OCI-M2 (cell line): ENCODE data around the gene KIF17.
"Not testable (repeated sequence)": the region's sequence is repeated elsewhere in the genome, so short reads cannot be mapped to it uniquely, and the experiment has no call there.

Source experiments
- DNase-seq: peaks from one replicate; lab custom pipeline; 2025; ENCODE audit not compliant: unreplicated experiment; lab: John Stamatoyannopoulos, UW

KIF17 gene

GRCh38 chr1:20693623-20694022 lies 24.2 kb downstream of the KIF17 start:
- no peak for DNase-seq

- DNase-seq: no peak
Measured at GRCh38 chr1:20691872-20692271, 25.9 kb downstream of the KIF17 start.

- DNase-seq: no peak
Measured at GRCh38 chr1:20689645-20690056, 28.2 kb downstream of the KIF17 start.

GRCh38 chr1:20686883-20687725 lies 30.7 kb downstream of the KIF17 start:
- DNase-seq: no peak

- no peak for DNase-seq
Measured at GRCh38 chr1:20685741-20686140, 32.1 kb downstream of the KIF17 start.

- DNase-seq: no peak
Measured at GRCh38 chr1:20685099-20685662, 32.6 kb downstream of the KIF17 start.

GRCh38 chr1:20684651-20685050 lies 33.2 kb downstream of the KIF17 start:
- DNase-seq: no peak

- DNase-seq: no peak
Measured at GRCh38 chr1:20684050-20684620, 33.7 kb downstream of the KIF17 start.

- DNase-seq: no peak
Measured at GRCh38 chr1:20683614-20684013, 34.2 kb downstream of the KIF17 start.

GRCh38 chr1:20682571-20683236 lies 35.1 kb downstream of the KIF17 start:
- DNase-seq: no peak

GRCh38 chr1:20681999-20682398 lies 35.8 kb downstream of the KIF17 start:
- no peak for DNase-seq

- DNase-seq: no peak
Measured at GRCh38 chr1:20680269-20680668, 37.5 kb downstream of the KIF17 start.

- no peak for DNase-seq
Measured at GRCh38 chr1:20678599-20678998, 39.2 kb downstream of the KIF17 start.

GRCh38 chr1:20673626-20674025 lies 44.2 kb downstream of the KIF17 start:
- not testable (repeated sequence) for DNase-seq

- no peak for DNase-seq
Measured at GRCh38 chr1:20672265-20672632, 45.6 kb downstream of the KIF17 start.

- no peak for DNase-seq
Measured at GRCh38 chr1:20670936-20671335, 46.9 kb downstream of the KIF17 start.

- no peak for DNase-seq
Measured at GRCh38 chr1:20668581-20668980, 49.2 kb downstream of the KIF17 start.

- no peak for DNase-seq
Measured at GRCh38 chr1:20666804-20667203, 51.0 kb downstream of the KIF17 start.

GRCh38 chr1:20666146-20666545 lies 51.7 kb downstream of the KIF17 start:
- no peak for DNase-seq

GRCh38 chr1:20665726-20666125 lies 52.1 kb downstream of the KIF17 start:
- DNase-seq: no peak

- no peak for DNase-seq
Measured at GRCh38 chr1:20663969-20664715, 53.7 kb downstream of the KIF17 start.
